ENCODE results near the gene AK4.
"Not testable (repeated sequence)": the region's sequence is repeated elsewhere in the genome, so short reads cannot be mapped to it uniquely, and the experiment has no call there.

AK4 gene

DNA sequence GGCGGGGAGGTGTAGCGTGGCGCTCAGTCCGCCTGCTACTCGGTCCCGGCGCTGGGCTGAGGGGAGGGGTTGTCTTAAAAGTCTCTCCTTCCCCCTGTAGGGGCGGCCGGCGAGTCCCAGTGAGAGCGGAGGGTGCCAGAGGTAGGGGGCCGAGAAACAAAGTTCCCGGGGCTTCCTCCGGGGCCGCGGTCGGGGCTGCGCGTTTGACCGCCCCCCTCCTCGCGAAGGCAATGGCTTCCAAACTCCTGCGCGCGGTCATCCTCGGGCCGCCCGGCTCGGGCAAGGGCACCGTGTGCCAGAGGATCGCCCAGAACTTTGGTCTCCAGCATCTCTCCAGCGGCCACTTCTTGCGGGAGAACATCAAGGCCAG lies at the start of gene AK4:
Gene AK4 (plus strand): TSS at position 26 of the 370 bp plus-strand sequence. CDS start 205 bp downstream, at position 231.
- not testable (repeated sequence) for FAIRE-seq

DNA sequence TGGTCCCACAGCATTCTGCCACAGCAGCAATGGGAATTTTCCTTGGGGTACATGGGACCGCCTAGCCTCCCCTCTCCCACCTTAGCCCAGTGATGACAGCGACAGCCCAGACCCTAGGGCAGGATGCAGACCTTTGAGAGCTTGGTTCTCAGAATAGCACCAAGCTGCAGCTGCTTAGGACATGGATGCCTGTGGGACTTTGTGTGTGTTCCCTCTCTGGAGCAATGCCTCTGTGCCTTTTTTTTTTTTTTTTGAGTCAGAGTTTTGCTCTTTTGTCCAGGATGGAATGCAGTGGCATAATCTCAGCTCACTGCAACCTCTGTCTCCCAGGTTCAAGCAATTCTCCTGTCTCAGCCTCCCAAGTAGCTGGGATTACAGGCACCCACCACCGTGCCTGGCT lies 44.2 kb upstream of the AK4 start:
- no peak for FAIRE-seq

- no peak for FAIRE-seq
Observed at GRCh38 chr1:65104854-65105534, 43.0 kb upstream of the AK4 start.

- FAIRE-seq = no peak
Observed at GRCh38 chr1:65105596-65105995, 42.4 kb upstream of the AK4 start.

DNA sequence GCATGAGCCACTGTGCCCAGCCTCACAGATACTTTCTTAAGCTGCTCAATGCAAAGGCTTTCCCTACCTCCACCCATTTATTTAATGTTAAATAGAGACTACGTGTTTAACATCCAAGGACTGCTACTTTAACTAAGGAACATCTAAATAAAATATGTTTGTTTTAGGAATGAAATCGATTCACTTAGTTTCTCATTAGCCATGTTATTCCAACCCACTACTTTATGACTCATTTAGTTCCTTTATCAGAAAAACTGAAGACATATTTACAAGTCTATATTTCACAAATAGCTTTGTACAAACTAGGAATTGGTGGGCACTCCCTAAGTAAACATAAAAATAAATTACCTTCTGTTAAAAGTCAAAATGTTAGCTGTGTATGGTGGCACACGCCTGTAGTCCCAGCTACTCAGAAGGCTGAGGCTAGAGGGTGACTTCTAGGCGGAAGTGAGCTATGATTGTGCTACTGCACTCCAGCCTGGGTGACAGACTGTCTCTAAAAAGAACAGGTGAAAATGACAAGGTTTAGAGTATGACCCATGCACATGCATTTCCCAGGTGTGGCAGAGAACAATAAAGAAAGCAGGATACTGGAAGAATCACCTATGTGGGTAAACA lies 39.9 kb upstream of the AK4 start:
- FAIRE-seq = no peak

GRCh38 chr1:65109487-65109886 lies 38.5 kb upstream of the AK4 start:
- no peak for FAIRE-seq

DNA sequence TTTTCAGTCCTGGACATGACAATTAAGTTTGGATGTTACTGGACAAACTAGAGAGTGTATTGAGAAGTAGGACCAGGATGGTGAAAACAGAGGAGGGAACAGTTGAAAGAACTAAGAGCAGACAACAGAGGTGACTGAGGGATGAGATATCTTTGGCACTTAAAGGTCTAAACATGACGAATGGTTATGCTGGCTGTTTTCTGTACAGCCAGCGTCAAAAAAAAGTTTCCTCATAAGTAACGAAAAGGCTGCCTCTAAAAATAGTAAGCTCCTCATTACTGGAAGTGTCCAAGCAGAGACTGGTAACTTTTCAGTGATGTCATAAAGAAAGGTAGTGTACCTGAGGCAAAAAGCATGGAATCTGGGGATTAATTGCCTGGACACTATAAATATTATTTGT lies 35.2 kb upstream of the AK4 start:
- no peak for FAIRE-seq

DNA sequence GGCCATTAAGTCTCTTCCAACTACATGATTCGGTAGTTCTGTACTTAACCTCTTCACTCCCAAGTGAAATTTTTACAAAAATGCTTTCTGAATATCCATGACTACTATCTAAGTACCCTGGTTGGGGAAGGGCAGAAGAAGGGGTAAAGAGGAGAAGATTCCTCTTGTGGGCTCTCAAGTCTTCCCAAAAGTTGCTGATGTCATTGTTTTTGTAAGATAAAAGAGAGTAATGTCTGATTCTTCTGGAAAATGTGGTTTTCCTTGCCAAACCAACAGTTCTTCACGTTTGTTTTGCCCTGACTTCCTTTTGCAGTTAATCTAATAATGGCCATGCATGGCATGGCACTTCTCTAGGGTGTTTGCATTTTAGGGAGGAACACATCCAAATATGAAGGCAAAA lies 34.7 kb upstream of the AK4 start:
- no peak for FAIRE-seq

- no peak for FAIRE-seq
Observed at GRCh38 chr1:65114322-65114721, 33.7 kb upstream of the AK4 start.

DNA sequence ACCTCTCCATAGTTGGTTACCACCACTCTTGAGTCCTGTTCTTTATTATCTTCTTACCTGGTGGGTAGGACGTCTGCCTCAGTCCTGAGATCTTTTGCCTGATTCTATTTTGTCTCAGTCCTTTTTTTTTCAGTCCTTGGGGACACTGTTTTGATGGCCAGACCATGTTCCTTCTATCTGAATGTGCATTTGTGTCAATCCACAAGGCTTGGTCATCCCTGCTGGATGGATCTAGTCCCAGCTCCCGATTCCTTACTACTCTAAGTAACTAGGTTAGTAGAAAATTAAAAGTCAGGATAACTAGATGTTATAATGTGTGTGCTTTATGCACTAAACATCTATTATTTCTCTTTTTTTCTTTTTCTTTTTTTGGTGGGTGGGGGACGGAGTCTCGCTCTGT lies 28.1 kb upstream of the AK4 start:
- FAIRE-seq = no peak

DNA sequence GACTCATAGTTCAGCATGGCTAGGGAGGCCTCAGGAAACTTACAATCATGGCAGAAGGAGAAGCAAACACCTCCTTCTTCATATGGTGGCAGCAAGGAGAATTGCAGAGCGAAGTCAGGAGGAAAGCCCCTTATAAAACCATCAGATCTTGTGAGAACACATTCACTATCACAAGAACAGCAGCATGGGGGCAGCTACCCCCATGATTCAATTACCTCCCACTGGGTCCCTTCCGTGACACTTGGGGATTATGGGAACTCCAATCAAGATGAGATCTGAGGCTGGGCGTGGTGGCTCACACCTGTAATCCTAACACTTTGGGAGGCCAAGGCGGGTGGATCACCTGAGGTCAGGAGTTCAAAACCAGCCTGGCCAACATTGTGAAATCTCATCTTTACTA lies 18.9 kb upstream of the AK4 start:
- not testable (repeated sequence) for FAIRE-seq

DNA sequence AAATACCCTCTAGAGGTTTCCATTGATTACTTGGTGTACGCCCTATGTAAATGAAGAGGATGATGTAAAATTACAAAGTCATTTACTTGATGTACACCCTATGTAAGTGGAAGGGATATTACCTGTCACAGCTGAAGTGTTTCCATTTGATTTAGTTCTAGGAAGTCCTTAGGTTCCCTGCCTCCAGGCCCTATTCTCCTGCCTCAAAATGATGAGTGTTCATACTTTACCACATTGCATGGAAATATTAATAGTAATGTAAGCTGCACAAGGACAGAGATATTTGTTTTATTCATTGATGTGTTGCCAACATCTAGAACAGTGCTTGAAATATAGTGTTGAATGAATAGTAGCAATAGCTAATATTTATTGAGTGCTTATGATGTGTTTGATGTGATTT lies 9.5 kb upstream of the AK4 start:
- FAIRE-seq = no peak

DNA sequence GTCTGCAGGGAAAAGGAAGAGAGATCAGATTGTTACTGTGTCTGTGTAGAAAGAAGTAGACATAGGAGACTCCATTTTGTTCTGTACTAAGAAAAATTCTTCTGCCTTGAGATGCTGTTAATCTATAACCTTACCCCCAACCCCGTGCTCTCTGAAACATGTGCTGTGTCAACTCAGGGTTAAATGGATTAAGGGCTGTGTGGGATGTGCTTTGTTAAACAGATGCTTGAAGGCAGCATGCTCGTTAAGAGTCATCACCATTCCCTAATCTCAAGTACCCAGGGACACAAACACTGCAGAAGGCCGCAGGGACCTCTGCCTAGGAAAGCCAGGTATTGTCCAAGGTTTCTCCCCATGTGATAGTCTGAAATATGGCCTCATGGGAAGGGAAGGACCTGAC lies 8.2 kb upstream of the AK4 start:
- FAIRE-seq = not testable (repeated sequence)

DNA sequence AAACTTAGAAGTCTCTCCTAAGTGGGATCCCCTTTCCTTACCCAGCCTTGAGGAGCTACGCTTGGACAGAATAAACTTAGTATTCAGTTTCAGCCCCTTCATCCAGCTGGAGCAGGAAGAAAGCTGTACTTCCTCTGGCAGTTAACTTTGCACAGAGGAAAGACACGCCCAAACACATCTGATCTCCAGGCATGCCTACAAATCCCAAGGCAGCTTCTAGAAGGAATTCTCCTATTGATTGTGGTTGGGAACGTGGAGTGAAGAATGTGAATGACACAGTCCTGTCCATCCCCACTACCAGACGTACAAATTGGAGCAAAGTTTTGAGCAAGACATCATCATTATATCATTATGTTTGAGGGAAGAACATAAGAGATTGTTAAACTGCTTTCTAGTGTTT lies 6.6 kb upstream of the AK4 start:
- no peak for FAIRE-seq

DNA sequence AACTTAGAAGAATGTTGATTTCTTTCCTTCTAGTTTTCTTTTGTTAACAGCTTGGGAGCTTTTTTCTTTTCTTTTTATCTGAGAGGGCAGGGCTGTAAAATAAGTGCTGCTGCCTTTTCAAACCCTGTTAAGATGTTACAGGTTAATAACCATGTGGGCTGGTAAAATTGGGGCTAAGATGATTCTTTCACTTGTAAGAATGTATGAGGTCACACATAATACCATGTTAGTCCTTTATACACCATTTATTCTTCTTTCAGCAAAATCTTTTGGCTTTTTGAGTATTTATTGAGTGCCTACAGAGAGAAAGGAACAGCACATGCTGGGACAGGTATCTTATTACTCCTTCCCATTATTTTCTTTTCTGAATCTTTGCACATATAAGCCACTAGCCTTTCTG lies 6.1 kb upstream of the AK4 start:
- no peak for FAIRE-seq

- not testable (repeated sequence) for FAIRE-seq
Observed at GRCh38 chr1:65143112-65143658, 4.8 kb upstream of the AK4 start.

DNA sequence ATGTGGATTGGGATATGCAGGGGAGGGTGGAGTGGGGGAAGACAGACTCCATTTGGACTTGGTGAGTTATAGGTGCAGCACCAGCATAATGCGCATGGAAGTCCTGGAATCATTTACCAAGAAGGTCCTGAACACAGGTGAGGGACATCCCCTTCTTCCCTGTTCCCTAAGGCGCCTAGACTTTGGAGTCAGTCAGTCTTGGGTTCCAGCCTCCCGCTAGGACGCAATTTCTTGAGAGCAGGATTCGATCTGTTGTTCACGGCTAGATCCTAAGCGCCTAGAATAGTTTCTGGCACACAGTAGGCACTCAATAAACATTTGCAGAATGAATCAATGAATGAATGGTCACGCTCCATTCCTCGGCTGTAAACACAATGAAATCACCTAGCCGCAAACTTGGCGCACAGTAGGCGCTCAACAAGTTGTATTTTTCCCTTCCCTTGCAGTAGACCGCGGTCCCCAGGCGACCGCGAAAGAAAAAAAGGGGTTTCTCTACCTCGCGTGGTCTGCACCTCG lies 1.0 kb upstream of the AK4 start:
- no peak for FAIRE-seq

DNA sequence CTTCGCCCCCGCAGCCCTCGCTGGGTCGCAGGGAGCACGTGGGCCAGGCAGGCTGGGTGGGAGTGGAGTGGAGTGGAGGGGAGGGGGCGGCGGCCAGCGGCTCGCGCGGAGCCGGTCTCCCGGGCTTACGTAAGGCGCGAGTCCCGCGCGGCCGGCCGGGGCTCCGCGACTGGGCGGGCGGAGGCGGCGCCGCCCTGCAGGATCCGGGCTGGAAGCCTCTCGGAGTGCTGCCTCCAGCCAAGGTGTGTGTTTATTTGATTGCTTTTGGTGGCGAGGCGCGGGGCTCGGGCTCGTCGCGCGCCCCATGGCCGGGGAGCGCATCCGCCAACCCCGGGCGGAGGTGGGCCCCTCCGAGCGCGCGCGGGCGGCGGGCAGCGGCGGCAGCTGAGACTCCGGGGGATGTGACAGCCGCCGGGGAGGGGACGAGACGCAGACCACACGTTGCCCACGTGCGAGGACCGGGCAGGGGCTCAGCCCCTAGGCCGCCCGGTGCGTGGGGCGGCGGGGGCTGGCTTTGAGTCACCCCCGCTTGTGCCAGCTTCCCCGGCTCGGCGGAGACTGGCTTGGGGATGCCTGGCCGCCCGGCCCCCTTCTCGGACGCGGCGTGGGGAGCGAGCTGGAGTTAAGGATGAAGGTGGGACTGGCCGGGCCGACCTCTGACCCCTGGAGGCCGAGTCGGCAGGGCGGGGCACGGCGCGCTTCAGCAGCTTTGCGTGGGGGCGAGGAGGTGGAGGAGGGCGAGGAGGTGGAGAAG lies 402 bp upstream of the AK4 start:
- FAIRE-seq = no peak

- no peak for FAIRE-seq
Observed at GRCh38 chr1:65148548-65149350, 746 bp downstream of the AK4 start.

- no peak for FAIRE-seq
Observed at GRCh38 chr1:65149351-65150107, 1.5 kb downstream of the AK4 start.

- FAIRE-seq = no peak
Observed at GRCh38 chr1:65150108-65150463, 2.1 kb downstream of the AK4 start.

GRCh38 chr1:65150583-65151263 lies 2.7 kb downstream of the AK4 start:
- FAIRE-seq = no peak
